Fibroblast of skin of scalp (primary cell): ENCODE measurements around the gene SLC22A4.
A peak's percentile ranks its signal among the peaks of the same experiment; 100 is the strongest.

Source experiments
- DNase-seq: peaks from one replicate; pipeline ENCODE4 v3.0.0-alpha.2; 2013

SLC22A4 gene

DNA sequence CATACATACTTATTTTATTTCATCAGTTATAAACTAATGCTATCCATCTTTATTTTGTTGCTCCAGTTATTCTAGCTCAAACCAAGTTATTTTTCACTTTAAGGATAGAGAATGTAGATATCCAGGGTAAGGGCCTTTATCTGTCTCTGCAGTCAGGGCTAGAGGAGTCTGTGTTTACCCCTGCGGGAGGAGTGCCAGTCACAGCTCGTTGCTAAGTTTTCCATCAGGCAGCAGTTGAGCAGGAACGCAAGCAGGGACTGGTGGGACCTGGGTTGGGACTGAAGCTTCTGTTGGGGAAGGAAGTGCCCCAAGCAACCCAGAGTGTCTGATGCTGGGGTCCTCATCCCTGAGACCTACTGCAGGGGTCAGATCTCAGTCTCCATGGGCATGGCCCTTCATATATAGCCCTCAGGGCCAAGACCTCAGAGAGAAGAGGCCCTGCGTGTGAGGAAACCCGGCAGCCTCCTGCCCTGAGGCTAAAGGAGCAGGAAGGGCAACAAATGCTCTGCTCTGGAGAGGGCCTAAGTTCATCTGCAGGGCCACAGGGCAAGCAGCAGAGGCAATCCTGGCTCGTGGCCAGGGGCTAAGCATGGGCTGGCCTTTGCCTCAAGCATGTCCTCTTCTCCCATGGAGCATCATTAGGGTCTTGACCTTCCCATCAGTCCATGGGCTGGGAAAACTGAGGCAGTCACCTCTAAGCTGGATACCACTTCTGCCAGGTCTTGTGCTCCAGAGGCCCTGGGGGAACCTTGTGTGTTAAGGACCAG is 6.6 kb downstream of the SLC22A4 start:
- DNase-seq: no peak

DNA sequence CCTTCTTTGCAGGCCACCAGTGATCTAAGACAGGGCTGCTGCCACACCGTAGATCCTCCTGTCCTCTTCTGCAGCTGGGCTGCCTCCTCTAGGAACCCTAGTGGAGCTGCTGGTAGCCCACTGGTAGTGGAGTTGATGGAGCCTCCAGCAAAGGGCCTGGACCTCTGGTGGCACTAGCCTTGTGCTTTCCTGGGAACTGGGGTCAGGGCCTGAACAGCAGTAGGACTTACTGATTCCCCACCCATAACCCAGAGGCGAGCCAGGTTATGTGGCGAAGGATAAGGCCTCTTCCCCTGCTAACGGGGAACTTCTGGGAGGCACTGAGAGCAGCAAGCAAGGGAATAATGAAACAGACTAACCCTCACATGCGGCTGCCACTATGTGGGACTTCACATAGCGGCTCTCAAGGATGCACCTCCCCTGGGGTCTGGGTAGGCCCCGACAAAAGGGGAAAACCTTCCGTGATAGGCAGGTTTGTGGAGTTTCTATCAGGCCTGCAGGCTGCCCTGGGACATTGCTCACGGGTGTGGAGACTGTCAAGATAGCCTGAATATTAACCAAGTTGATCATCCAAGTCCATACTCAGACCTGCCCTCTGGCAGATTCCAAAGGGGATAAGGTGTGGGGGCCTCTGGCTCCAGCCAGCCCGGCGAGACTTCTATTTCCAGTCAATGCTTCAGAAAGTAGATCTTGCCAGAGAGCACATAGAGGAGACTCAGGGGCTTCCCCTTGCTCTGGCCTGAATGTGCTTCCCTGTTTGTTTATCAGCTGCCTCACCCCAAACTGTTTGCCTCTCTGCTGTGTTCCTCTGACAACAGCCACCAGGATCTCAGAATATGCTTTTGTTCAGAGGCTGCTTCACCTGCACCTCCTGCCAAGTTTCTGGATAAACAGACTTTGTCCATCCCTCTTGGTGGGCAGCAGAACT is 7.4 kb downstream of the SLC22A4 start:
- no peak for DNase-seq

DNA sequence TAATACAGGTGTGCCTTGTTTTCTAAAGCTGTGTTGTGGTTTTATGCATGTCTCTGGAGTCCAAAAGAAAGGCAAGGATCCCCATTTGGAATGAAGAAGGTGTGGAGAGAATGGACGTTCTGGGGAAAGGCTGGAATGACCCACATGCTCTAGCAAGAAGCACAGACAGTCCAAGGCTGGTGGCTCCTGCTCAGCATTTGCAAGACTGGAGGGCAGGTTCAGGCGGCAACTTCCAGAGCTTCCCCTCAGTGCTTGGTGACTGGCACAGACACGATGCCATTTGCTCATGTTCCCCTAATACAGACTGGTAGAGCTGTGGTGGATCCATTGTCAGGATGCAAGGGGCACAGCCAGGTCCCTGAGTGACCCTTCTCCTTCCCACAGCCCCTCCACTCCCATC is 8.2 kb downstream of the SLC22A4 start:
- DNase-seq: no peak

DNA sequence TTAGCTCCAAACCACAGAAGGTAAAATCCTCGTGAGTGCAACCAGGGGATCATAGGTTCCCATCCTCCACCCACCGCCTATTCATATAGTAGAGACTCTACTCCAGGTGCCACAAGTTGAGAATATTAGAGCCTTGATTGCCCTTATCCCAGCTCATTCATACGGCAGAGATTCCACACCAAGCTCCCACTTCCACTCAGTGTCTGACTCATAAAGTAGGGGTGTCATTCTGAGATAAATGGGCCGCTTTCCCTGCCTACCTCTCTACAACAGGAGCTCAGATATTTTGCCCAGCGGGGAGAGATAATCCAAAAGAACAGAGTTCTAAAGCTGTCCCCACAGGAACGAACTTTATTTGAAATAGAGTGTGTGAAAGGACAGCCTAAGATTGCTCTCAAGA is 9.4 kb downstream of the SLC22A4 start:
- DNase-seq: no peak

DNA sequence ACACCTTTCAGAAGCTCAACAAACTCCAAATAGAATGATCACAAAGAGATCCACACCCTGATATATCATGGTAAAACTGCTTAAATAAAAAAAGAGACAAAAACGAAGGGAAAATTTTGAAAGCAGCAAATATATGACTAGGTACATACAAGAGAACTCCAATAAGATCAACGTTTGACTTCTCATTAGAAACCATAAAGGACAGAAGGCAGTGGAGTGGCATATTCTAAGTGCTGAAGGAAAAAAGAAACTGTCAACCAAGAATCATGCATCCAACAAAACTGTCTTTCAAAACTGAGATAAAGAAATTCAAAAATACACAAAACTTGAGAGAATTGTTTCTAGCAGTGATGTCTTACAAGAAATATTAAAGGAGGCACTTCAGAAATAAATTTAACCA is 11.2 kb downstream of the SLC22A4 start:
- no peak for DNase-seq

DNA sequence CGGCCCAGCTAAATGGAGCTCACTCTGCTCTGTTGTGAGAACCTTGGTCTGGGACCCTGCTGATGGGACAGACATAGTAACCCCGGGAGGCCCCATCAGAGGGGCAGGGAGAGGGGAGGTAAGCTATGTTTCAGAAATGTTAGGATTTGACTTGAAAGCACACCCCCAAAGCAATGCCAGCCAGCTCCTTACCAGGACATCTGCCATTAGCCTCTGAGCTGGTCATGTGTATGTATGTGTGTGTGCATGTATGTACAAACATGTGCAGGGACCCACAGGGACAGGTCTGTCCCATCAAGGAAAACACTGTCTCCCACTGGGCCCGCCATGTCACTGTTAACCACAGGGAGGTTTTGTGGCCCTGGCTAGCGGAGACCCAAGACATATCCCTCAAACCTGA is 14.5 kb downstream of the SLC22A4 start:
- DNase-seq: no peak

DNA sequence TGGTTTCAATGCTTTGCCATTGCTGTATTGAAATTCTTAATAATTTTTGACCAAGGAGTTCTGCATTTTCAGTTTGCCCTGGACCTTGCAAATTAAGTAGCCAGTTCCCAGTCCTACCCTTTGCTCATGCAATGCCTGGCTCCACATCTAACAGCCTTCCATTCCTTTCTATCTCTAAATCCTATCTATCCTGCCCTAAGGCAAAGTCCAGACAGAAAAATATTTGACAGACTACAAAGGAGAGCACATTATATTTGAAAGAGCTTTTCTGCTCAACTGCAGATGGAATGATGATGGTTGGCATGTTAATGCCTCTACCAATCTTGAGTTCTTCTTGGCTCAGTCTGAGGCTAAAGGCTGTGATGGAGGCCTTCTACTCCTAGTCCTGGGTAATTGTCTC is 15.5 kb downstream of the SLC22A4 start:
- no peak for DNase-seq

DNA sequence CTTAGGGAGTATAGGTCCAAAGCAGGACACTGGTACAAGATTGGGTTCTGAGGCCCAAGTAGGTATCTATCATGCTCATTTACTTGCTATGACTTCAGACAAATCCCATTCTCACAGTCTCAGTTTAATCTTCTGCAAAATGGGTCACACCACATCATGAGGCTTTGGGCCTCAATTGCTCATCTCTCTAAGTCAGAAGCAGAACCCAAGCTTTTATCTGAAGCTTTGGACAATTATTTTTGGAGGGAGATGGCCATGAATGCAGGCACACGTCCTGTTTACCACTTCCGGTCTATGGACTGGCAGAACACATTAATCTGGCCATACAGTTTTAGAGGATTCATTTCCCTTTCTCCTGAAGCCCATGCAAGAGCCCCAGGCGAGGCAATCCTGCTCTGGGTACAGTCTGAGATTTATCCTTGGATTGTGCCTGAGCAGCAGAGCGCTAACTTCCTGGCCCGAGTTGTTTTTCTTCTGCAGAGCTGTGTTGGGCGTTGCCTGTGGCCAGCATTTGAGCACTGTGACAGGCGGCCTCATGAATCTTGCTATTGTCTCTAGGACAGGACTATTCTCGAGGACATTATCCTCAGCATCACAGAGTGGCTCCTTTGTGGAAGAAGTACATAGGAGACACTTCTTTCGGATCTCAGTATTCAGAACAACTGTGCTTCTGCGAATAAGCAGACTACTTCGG is 16.1 kb downstream of the SLC22A4 start:
- DNase-seq: peak; percentile 5

DNA sequence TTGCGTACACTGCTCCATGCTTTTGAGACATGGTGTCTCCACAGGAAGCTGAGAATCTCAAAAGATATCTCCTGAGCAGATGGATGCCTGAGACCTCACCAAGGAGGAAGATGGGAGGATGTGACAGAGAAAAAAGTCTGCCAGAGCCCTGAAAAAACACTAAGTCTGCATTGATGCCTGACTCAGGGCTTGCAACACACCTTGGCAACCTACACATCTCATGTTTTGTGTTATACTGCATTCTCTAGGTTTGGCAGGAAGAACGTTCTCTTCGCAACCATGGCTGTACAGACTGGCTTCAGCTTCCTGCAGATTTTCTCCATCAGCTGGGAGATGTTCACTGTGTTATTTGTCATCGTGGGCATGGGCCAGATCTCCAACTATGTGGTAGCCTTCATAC is 19.2 kb downstream of the SLC22A4 start:
- no peak for DNase-seq

DNA sequence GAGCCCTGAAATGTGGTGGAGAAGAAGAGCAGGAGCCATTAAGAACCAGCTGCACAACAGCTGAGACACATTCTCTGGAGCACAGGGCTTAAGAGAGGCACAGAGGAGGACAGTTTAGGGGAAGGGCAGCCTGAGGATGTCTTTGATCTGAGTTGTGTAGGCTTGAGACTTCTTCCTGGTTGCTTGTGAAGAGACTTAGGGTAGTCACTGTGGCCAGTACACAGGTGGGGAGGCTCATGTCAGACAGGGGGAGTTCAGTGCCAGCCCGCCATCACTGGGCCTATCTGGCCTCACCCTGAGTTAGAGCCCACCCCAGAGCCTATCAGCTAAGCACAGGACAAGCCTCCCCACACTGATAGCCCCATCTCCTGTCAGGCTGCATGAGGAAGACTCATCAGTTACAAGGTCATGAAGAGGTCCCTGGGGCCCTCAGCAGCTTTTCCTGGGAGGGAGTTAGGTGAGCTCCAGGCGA is 19.8 kb downstream of the SLC22A4 start:
- DNase-seq: no peak

DNA sequence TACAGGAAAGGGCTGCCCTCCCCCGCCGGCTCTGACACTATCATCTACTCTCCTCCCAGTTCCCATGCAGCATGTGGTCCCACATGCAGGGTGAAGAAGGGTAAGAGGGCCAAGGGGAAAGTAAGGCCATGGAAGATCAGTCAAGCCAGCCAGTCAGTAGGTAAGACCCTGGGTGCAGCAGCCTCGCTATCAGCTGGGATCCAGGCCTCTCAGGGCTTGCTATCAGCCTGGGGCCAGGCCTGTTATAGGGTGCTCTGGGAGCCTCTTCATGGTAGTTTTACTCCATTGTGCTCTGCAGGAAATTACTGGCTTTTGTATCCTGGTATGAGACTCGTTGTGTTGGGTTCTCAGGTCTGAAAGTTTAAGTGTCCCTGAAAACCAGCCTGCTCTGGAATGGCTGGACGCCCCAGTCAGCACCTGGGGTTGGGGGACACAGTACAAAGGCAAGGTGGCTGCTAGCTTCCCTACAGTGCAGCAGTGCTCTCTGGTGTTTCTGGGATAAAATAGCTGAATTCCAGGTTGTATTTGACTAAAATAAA is 21.4 kb downstream of the SLC22A4 start:
- no peak for DNase-seq

DNA sequence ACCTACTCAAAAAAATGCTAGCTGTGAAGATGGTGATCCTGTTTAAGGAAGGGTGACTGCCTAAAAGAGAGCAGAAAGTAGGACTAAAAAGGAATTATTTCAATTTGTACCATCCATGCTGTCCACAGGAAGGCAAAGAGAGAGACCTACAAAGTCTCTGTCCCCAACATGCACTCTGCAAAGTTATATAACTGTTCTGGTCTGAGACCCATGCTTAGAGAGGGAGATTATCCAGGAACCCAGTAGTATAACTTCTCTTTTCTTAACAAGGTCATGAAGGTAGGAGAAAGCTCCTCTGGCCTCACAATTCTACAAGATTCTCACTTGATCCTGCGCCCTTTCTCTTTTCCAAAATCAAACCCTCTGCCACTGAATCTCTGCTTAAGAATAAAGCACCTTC is 25.8 kb downstream of the SLC22A4 start:
- DNase-seq: no peak

DNA sequence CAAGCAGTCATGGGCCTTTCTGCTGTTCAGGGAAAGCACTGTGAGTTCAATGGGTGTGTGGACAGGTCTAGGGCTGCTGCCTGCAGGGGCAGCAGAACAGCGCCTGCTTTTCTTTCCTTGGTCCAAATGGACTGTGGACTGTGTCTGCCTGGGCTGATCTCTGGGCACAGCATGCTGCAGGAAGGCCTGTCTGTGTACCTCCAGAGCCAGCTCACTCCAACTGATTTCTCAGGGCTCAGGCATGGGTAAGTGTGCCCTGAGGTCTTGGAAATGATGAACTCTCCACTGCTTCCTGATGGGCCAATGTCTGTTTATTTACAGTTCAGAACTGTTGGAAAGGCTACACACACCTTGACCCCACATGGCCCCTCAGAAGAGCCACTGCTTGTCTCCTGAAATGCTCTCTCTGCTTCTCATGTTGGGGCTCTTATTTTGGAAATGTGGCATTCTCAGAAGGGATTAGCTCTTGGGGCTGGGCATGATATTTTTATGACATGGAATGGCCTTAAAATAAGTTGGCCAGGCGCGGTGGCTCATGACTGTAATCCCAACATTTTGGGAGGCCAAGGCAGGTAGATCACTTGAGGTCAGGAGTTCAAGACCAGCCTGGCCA is 27.0 kb downstream of the SLC22A4 start:
- DNase-seq: no peak

DNA sequence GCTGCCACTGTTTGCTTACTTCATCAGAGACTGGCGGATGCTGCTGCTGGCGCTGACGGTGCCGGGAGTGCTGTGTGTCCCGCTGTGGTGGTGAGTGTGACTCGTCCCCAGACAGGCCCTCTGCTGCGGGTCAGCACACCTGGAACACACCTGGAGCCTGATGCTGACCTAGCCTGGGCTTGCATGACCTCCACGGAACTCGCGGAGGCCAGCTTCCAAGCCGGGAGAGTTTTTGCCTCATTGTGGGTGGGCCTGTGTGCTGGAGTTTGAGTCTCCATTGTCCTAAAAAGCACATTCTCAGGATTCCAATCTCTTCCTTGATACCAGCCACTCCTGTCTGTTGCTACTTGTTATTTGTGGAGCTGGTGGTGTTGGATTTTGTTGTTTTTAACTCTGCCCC is 28.1 kb downstream of the SLC22A4 start:
- DNase-seq: peak; percentile 11

DNA sequence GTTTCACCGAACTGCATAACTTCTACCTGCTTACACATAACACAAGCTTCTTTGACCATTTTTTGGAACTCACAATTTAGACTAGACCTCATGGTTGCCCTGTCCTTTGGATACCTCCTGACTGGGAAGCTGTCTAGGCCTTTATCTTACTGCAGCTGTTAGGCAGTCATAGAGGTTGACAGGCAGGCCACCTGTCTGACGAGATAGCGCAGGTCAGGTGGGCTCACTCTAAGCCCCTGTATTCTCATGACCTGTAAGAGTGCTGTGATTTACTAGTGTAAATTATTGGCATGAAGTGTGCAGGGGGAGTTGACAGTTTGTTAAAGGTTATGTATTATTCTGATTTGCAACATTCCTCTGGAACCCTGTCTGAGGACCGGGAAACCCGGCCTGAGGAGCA is 29.0 kb downstream of the SLC22A4 start:
- DNase-seq: no peak

DNA sequence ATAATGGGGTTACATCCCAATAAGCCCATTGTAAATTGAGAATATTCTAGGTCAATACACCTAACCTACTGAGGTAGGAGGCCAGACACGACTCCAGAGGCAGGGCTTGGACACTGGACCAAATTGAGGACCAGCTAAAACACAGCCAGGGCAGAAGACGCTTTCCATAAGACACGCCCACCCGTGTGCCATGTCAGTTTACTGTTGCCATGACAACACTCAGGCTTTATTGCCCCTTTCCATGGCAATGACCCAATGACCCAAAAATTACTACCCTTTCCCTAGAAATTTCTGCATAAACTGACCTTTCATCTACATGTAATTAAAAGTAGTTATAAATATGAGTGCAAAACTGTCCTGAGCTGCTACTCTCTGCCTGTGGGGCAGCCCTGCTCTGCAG is 31.5 kb downstream of the SLC22A4 start:
- no peak for DNase-seq

DNA sequence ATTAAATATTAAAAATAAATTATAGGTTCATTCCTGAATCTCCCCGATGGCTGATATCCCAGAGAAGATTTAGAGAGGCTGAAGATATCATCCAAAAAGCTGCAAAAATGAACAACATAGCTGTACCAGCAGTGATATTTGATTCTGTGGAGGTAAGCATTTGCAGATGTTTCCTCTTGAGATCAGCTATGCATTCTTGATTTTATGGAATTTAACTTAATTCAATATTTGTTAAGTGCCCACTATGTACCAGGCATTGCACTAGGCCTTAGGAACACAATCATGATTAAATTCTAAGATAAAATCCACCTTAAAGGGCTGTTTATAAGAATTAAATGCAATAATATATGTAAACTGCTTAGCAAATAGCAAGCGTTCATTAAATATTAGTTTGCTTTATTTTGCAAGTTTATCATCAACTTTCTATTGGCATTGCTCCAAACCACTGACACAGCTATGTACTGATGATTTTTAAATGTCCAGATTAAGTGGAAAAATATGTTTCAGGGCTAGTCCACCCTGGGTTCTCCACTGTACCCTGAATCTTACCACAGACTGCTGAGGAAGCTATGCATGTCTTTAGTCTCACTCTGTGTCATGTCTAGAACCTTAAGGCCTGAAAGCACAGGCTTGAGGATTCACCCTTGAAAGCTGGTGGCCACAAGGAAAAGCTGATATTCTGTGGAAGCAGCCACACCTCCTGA is 33.2 kb downstream of the SLC22A4 start:
- DNase-seq: peak; percentile 57

DNA sequence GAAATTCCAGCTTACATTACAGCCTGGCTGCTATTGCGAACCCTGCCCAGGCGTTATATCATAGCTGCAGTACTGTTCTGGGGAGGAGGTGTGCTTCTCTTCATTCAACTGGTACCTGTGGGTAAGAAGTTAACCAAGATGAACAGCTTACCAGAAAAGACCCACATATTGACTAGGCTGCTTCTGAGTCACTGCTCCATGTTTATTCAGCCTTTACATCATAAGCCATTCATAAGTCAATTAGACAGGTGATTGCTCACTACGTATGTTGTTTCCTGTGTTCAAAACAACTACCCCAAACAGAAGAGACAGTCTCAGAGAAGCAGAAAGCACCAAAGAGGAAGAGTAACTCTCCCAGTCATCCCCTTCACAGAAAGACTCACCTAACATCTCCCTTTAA is 40.6 kb downstream of the SLC22A4 start:
- DNase-seq: no peak

DNA sequence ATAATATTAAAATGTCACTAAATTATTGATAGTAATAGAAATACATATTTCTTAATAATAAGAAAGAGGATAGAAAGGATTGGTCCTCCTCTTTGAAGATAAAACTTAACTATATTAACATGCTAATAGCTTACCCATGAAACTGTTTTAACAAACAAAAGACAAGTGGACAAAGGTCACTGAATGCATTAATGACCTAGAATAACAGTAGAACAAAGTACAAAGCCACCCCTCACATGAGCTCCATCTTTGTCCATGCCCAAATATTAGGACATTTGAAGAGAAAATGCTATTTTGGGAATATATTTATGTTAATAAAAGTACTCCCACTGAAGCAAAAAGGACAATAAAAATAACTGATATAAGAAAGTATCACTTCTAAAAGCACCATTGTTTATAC is 41.2 kb downstream of the SLC22A4 start:
- no peak for DNase-seq

DNA sequence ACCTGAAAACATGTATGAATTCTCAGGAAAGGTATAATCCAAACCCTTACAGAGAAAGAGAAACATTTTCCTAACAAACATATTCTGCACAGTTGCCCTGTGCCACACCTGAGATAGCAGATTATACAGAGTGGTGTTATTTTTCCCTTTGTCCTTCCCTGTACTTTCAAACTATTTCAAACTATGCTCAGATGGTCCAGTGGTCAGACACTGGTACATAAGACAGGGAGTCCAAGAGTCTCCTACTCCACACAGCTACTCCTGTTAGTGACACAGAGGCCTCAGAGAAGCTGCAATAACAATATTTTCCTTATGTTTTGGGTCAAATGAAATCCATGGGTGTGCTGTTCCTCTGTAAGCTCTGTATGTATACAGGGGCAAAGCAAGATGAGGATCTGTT is 45.3 kb downstream of the SLC22A4 start:
- DNase-seq: no peak

DNA sequence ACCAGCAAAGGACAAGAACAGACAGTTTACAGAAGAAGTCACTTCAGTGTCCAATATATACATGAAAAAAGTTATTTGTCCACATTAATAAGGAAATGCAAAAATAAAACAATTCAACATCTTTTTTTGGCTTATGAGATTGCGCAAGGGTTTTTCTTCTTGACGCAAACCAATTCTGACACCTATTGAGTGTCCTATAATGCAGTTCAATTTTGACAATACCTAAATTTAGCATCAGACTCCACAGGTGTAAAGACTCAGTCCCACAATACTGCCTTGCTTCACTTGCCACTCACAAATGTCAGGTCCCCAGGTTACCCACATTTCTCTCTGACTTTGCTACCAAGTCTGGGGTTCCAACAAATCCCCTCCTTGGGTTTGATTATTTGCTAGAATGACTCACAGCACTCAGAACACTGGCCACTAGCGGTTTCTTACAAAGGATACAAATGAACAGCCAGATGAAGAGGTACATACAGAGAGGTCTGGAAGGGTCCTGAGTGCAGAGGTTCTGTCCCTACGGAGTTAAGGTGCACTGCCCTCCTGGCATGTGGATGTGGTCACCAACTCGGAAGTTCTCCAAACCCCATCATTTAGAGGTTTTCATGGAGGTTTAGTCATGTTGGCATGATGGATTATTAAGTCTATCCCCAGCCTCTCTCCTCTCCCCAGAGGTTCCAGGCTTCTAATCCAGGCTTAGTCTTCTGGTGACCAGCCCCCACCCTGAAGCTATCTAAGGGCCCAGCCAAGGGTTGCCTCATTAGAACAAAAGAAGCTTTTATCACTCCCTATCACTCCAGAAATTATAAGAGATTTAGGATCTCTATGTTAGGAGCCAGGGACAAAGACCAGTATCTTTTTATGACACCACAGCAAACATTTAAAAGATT is 48.3 kb downstream of the SLC22A4 start:
- no peak for DNase-seq
